ENCODE measurements around the gene NCOA7. TPM values are rescaled to one million over a fixed set of nuclear protein-coding genes. Genes with fewer than 3 reads are reported as not detected.

NCOA7 gene
- polyA plus RNA-seq, 1 of the 3 experiments (the other 2 are of a cell fraction): 16.3 TPM

DNA sequence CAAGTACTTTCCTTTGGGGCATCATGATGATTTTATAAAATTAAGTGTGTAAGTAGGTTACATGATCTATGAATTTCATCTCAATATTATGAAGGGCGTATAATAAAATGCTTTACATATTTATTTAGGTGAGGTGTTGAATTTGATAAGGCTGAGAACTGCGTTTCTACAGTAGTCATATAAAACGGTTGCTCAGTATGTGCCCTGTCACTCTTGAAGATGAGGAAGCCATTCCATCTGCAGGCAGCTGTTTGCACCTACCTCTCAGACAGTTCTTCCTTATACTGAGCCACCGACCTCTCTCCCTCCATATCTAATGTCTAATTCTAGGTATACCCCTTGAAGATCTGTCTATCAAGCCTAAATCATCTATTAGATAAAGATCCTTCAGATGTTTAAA, 16.1 kb downstream of the NCOA7 start (continued):
- no peak for TF ChIP-seq JUND (IDR thresholded peaks at IDR 0.05)
- TF ChIP-seq, protein P1, sequence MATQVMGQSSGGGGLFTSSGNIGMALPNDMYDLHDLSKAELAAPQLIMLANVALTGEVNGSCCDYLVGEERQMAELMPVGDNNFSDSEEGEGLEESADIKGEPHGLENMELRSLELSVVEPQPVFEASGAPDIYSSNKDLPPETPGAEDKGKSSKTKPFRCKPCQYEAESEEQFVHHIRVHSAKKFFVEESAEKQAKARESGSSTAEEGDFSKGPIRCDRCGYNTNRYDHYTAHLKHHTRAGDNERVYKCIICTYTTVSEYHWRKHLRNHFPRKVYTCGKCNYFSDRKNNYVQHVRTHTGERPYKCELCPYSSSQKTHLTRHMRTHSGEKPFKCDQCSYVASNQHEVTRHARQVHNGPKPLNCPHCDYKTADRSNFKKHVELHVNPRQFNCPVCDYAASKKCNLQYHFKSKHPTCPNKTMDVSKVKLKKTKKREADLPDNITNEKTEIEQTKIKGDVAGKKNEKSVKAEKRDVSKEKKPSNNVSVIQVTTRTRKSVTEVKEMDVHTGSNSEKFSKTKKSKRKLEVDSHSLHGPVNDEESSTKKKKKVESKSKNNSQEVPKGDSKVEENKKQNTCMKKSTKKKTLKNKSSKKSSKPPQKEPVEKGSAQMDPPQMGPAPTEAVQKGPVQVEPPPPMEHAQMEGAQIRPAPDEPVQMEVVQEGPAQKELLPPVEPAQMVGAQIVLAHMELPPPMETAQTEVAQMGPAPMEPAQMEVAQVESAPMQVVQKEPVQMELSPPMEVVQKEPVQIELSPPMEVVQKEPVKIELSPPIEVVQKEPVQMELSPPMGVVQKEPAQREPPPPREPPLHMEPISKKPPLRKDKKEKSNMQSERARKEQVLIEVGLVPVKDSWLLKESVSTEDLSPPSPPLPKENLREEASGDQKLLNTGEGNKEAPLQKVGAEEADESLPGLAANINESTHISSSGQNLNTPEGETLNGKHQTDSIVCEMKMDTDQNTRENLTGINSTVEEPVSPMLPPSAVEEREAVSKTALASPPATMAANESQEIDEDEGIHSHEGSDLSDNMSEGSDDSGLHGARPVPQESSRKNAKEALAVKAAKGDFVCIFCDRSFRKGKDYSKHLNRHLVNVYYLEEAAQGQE (IDR thresholded peaks at IDR 0.05; ENCODE audit: low read depth, low read length): no peak
- TF ChIP-seq EP300 (IDR thresholded peaks at IDR 0.05; ENCODE audit: borderline replicate concordance in 1 of 2, low read depth in 1 of 2, low read length in 1 of 2): no peak

DNA sequence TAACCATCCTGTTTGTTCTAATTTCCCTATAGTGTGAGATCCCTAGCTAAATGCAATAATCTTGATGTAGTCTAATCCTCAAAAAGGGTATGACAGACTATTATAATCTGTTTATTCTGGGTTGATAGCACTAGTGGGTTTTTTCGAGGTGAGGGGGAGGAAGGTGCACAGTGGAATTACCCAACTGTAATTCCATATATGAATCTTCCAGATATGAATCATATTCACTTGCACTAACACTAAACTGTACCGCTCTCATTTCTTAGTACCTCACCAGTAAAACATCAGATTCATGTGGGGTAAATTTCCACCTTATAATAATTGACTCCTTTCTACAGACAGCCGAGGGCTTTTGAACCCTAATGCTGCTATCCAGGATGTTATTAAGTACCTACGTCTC, 16.5 kb downstream of the NCOA7 start:
- Histone ChIP-seq H3K27ac (ENCODE audit: low read depth in 2 of 2, low read length in 1 of 2) (no peak overlapping the region), H3K4me2 (no peak overlapping the region), H3K9me2 (no peaks in the 10 kb centered on the region), H3K79me2 (ENCODE audit: insufficient read depth) (peaks cover 34% of the 10 kb centered on the region), H3K9ac (no peak overlapping the region), H3K4me3 (ENCODE audit: low read depth in 2 of 2, low read length in 1 of 2) (no peak overlapping the region), H4K20me1 (ENCODE audit: insufficient read depth) (no peaks in the 10 kb centered on the region), H3K9me3 (no peaks in the 10 kb centered on the region), H2AFZ (ENCODE audit: low read depth) (no peak overlapping the region), H3K27me3 (ENCODE audit: insufficient read depth) (no peaks in the 10 kb centered on the region), H3K4me1 (ENCODE audit: control insufficient read depth in 1 of 2, insufficient read depth in 2 of 2, low read depth in 1 of 2, low read length in 1 of 2) (peaks cover 31 to 32% of the 10 kb centered on the region in 2 experiments; a peak in 3 of 4 replicates), H3F3A (replicated peaks; ENCODE audit: insufficient read depth) (peaks cover 15% of the 10 kb centered on the region), H3K36me3 (replicated peaks in 1 of 2; ENCODE audit: control insufficient read depth in 1 of 2, insufficient read depth in 2 of 2, low read length in 1 of 2) (peaks cover 2 to 4% of the 10 kb centered on the region in 2 experiments)
- TF ChIP-seq GABPA (IDR thresholded peaks at IDR 0.05; ENCODE audit: low read depth) (no peak), FOSL2 (IDR thresholded peaks at IDR 0.05; ENCODE audit: borderline replicate concordance, low read depth) (no peak), TAF1 (IDR thresholded peaks at IDR 0.05; ENCODE audit: borderline replicate concordance, low read depth, low read length) (no peak), NFIC (IDR thresholded peaks at IDR 0.05; ENCODE audit: borderline replicate concordance) (no peak), JUND (IDR thresholded peaks at IDR 0.05) (no peak), RAD21 (IDR thresholded peaks at IDR 0.05; ENCODE audit: low read length) (no peak), POLR2AphosphoS5 (IDR thresholded peaks at IDR 0.05; ENCODE audit: low read depth, low read length) (no peak), SIN3A (IDR thresholded peaks at IDR 0.05; ENCODE audit: borderline replicate concordance, low read depth, low read length) (no peak), GATA2 (CRISPR knock-in tag; IDR thresholded peaks at IDR 0.05) (no peak), CHD2 (IDR thresholded peaks at IDR 0.05; ENCODE audit: low read length, partially characterized antibody) (no peak)
- TF ChIP-seq, protein P2, sequence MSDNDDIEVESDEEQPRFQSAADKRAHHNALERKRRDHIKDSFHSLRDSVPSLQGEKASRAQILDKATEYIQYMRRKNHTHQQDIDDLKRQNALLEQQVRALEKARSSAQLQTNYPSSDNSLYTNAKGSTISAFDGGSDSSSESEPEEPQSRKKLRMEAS (IDR thresholded peaks at IDR 0.05; ENCODE audit: low read depth): no peak
- TF ChIP-seq, protein P1 (IDR thresholded peaks at IDR 0.05; ENCODE audit: low read depth, low read length): no peak
- TF ChIP-seq, protein P3, sequence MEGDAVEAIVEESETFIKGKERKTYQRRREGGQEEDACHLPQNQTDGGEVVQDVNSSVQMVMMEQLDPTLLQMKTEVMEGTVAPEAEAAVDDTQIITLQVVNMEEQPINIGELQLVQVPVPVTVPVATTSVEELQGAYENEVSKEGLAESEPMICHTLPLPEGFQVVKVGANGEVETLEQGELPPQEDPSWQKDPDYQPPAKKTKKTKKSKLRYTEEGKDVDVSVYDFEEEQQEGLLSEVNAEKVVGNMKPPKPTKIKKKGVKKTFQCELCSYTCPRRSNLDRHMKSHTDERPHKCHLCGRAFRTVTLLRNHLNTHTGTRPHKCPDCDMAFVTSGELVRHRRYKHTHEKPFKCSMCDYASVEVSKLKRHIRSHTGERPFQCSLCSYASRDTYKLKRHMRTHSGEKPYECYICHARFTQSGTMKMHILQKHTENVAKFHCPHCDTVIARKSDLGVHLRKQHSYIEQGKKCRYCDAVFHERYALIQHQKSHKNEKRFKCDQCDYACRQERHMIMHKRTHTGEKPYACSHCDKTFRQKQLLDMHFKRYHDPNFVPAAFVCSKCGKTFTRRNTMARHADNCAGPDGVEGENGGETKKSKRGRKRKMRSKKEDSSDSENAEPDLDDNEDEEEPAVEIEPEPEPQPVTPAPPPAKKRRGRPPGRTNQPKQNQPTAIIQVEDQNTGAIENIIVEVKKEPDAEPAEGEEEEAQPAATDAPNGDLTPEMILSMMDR (IDR thresholded peaks at IDR 0.05): no peak
- 95% methylated on average over 4 of the region's 4 CpGs for WGBS (ENCODE audit: low lambda C conversion rate)
- ChIA-PET POLR2A (no interaction called here), CTCF (interaction anchor here (1.4 to 2.2 kb wide), 4 partner anchors 13 to 149 kb away, joined by 4 to 9 read pairs (median 4); partner anchors contain the start of genes HINT3 and NCOA7)
- no peak for DNase-seq

Data from SK-N-SH (cell line).